ENCODE data around the gene TMEM134. TPM values are rescaled to one million over a fixed set of nuclear protein-coding genes. Genes with fewer than 3 reads are reported as not detected.

Gene TMEM134
- total and polyA plus RNA-seq, 9 of the 15 experiments (the other 6 are each of a cell fraction or from before 2014, with no cell fraction given), result 0.63 to 48.4 (median 10.7) TPM

DNA sequence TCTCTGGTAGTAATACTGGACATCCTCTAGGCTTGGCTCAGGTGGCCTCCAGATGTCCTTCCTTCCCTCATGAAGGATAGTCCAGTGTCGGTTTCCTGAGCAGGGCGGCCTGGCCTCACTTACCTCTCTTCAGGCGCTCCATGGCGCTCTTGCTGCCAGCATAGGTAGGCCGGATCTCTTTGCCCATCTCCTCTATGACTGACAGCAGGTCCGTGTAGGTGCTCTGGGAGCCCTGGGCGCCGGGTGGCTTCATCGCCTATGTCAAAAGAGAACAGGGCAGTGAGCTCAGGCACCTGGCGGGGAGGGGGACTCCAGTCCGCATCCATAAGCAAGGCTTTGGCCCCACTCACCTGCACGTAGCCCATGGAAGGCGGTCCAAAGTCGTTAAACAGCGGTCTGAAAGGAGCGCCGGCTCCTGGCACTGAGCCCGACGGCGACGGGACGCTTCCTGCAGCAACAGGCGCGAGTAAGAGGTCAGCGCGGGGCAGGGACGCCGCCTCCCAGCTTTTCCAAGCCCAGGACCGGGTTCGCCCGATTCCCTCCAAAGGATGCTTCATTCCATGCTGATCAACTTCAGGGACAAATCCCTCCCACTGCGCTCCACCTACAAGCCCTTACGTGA, 38.3 kb upstream of the TMEM134 start (continued):
- TF ChIP-seq, protein P1, sequence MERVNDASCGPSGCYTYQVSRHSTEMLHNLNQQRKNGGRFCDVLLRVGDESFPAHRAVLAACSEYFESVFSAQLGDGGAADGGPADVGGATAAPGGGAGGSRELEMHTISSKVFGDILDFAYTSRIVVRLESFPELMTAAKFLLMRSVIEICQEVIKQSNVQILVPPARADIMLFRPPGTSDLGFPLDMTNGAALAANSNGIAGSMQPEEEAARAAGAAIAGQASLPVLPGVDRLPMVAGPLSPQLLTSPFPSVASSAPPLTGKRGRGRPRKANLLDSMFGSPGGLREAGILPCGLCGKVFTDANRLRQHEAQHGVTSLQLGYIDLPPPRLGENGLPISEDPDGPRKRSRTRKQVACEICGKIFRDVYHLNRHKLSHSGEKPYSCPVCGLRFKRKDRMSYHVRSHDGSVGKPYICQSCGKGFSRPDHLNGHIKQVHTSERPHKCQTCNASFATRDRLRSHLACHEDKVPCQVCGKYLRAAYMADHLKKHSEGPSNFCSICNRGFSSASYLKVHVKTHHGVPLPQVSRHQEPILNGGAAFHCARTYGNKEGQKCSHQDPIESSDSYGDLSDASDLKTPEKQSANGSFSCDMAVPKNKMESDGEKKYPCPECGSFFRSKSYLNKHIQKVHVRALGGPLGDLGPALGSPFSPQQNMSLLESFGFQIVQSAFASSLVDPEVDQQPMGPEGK (CRISPR knock-in tag; IDR thresholded peaks at IDR 0.05; ENCODE audit: borderline replicate concordance), result no peak
- TF ChIP-seq, protein P2, sequence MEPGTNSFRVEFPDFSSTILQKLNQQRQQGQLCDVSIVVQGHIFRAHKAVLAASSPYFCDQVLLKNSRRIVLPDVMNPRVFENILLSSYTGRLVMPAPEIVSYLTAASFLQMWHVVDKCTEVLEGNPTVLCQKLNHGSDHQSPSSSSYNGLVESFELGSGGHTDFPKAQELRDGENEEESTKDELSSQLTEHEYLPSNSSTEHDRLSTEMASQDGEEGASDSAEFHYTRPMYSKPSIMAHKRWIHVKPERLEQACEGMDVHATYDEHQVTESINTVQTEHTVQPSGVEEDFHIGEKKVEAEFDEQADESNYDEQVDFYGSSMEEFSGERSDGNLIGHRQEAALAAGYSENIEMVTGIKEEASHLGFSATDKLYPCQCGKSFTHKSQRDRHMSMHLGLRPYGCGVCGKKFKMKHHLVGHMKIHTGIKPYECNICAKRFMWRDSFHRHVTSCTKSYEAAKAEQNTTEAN (CRISPR knock-in tag; IDR thresholded peaks at IDR 0.05), result 0 out of 2 replicates have a peak, but pooled peaks have one; percentile 45
- 0 out of 4 replicates have a peak, but pooled peaks of 1 of the 2 experiments have one; percentile 3 for TF ChIP-seq SIN3A (IDR thresholded peaks at IDR 0.05; ENCODE audit: borderline replicate concordance in 2 of 2, control insufficient read depth in 1 of 2, low read depth in 2 of 2, low read length in 2 of 2)
- no peak for TF ChIP-seq MEF2D (tag; conservative IDR thresholded peaks at IDR 0.05; ENCODE audit: low read depth)
- TF ChIP-seq, protein P3, sequence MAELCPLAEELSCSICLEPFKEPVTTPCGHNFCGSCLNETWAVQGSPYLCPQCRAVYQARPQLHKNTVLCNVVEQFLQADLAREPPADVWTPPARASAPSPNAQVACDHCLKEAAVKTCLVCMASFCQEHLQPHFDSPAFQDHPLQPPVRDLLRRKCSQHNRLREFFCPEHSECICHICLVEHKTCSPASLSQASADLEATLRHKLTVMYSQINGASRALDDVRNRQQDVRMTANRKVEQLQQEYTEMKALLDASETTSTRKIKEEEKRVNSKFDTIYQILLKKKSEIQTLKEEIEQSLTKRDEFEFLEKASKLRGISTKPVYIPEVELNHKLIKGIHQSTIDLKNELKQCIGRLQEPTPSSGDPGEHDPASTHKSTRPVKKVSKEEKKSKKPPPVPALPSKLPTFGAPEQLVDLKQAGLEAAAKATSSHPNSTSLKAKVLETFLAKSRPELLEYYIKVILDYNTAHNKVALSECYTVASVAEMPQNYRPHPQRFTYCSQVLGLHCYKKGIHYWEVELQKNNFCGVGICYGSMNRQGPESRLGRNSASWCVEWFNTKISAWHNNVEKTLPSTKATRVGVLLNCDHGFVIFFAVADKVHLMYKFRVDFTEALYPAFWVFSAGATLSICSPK (IDR thresholded peaks at IDR 0.05; ENCODE audit: borderline replicate concordance), result no peak
- 0 out of 2 replicates have a peak, but pooled peaks have one; percentile 9 for TF ChIP-seq GATA2 (CRISPR knock-in tag; IDR thresholded peaks at IDR 0.05)
- TF ChIP-seq RBBP5 (IDR thresholded peaks at IDR 0.05; ENCODE audit: borderline replicate concordance, insufficient read depth, low read length, poor library complexity, severe bottlenecking), result no peak
- TF ChIP-seq, protein P4, sequence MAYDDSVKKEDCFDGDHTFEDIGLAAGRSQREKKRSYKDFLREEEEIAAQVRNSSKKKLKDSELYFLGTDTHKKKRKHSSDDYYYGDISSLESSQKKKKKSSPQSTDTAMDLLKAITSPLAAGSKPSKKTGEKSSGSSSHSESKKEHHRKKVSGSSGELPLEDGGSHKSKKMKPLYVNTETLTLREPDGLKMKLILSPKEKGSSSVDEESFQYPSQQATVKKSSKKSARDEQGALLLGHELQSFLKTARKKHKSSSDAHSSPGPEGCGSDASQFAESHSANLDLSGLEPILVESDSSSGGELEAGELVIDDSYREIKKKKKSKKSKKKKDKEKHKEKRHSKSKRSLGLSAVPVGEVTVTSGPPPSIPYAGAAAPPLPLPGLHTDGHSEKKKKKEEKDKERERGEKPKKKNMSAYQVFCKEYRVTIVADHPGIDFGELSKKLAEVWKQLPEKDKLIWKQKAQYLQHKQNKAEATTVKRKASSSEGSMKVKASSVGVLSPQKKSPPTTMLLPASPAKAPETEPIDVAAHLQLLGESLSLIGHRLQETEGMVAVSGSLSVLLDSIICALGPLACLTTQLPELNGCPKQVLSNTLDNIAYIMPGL (CRISPR knock-in tag; IDR thresholded peaks at IDR 0.05), result 0 out of 2 replicates have a peak, but pooled peaks have one; percentile 32

Data from K562 (cell line).